ENCODE data around the gene CTNNAL1. TPM values are rescaled to one million over a fixed set of nuclear protein-coding genes. Genes with fewer than 3 reads are reported as not detected.

Gene CTNNAL1
- total RNA-seq, 1 experiment from 2014 or later = 72.0 TPM

DNA sequence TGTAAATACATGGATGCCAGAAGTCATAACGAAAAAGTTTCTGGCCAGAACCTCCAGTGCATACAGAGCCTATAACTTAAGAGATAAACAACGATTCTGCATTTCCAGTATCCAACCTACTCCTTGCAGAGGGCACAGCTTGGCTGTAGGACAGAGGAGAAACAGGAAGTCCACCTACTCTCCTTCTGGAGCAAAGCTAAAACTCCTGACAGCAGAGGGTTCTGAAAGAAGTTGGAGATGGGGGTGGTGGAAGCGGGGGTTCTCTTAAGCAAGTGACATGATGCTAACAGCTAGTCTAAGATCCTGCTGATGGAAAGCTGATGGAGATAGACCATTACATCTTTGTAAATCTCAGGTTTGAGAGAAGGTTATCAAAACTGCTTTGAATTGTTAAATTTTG, 35.5 kb upstream of the CTNNAL1 start:
- no peak for TF ChIP-seq EZH2 (IDR thresholded peaks at IDR 0.05; ENCODE audit: borderline replicate concordance, low read depth, low read length, poor library complexity, severe bottlenecking)
- TF ChIP-seq, protein P1, sequence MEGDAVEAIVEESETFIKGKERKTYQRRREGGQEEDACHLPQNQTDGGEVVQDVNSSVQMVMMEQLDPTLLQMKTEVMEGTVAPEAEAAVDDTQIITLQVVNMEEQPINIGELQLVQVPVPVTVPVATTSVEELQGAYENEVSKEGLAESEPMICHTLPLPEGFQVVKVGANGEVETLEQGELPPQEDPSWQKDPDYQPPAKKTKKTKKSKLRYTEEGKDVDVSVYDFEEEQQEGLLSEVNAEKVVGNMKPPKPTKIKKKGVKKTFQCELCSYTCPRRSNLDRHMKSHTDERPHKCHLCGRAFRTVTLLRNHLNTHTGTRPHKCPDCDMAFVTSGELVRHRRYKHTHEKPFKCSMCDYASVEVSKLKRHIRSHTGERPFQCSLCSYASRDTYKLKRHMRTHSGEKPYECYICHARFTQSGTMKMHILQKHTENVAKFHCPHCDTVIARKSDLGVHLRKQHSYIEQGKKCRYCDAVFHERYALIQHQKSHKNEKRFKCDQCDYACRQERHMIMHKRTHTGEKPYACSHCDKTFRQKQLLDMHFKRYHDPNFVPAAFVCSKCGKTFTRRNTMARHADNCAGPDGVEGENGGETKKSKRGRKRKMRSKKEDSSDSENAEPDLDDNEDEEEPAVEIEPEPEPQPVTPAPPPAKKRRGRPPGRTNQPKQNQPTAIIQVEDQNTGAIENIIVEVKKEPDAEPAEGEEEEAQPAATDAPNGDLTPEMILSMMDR (conservative IDR thresholded peaks at IDR 0.05; ENCODE audit: low read depth, low read length) = no peak
- no TSS peak for BruUV-seq (replicated peaks)
- Histone ChIP-seq H3K9me3 (ENCODE audit: low read depth, low read length, poor library complexity, severe bottlenecking) (no peaks in the 10 kb centered on the region), H3K4me1 (ENCODE audit: insufficient read depth, low read length, poor library complexity, severe bottlenecking) (no peaks in the 10 kb centered on the region), H3K4me3 (ENCODE audit: low read depth, low read length, poor library complexity, severe bottlenecking) (no peak overlapping the region), H3K27ac (ENCODE audit: low read depth, low read length, poor library complexity, severe bottlenecking) (no peak overlapping the region), H3K36me3 (ENCODE audit: insufficient read depth, low read length, poor library complexity, severe bottlenecking) (peaks cover 84% of the 10 kb centered on the region), H3K27me3 (replicated peaks; ENCODE audit: insufficient read depth, low read depth, low read length, poor library complexity) (no peaks in the 10 kb centered on the region)
- DNase-seq (ENCODE audit: low spot score) = no peak
- ChIA-PET POLR2A (ENCODE audit: low non-redundant PET) (no interaction called here), CTCF (no interaction called here)
- intact Hi-C loops (cut with micrococcal nuclease; ENCODE audit: unreplicated experiment) = no loop called here

DNA sequence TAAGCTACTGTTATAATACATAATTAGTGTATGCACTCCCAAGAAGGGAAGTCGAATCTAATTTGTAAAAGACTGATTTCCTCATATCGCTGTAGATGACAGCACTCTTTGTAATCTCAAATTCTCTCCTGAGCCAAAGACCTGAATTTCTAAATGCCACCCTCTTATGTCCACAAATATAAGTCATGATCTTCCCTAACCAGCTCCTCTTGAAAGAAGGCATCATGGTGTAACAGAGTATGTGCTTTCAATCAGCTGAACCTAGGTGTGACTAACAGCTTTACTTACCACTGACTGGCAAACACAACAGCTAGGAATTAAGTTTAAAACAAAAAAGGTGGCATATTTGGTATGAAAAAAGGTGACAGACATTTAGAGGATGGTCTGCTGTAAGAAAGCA, 34.0 kb upstream of the CTNNAL1 start:
- intact Hi-C loops (cut with micrococcal nuclease; ENCODE audit: unreplicated experiment) = no loop called here
- CTCF ChIA-PET = no interaction called here
- POLR2A ChIA-PET (ENCODE audit: low non-redundant PET) = no interaction called here
- no peaks in the 10 kb centered on the region for H3K9me3 ChIP-seq (ENCODE audit: low read depth, low read length, poor library complexity, severe bottlenecking)
- no peaks in the 10 kb centered on the region for H3K27me3 ChIP-seq (replicated peaks; ENCODE audit: insufficient read depth, low read depth, low read length, poor library complexity)
- TF ChIP-seq, protein P1 (conservative IDR thresholded peaks at IDR 0.05; ENCODE audit: low read depth, low read length) = no peak
- TF ChIP-seq EZH2 (IDR thresholded peaks at IDR 0.05; ENCODE audit: borderline replicate concordance, low read depth, low read length, poor library complexity, severe bottlenecking) = no peak
- no peak for DNase-seq (ENCODE audit: low spot score)
- H3K36me3 ChIP-seq (ENCODE audit: insufficient read depth, low read length, poor library complexity, severe bottlenecking) = peaks cover 89% of the 10 kb centered on the region
- BruUV-seq (replicated peaks) = no TSS peak
- no peaks in the 10 kb centered on the region for H3K4me1 ChIP-seq (ENCODE audit: insufficient read depth, low read length, poor library complexity, severe bottlenecking)
- no peak overlapping the region for H3K27ac ChIP-seq (ENCODE audit: low read depth, low read length, poor library complexity, severe bottlenecking)
- H3K4me3 ChIP-seq (ENCODE audit: low read depth, low read length, poor library complexity, severe bottlenecking) = no peak overlapping the region

DNA sequence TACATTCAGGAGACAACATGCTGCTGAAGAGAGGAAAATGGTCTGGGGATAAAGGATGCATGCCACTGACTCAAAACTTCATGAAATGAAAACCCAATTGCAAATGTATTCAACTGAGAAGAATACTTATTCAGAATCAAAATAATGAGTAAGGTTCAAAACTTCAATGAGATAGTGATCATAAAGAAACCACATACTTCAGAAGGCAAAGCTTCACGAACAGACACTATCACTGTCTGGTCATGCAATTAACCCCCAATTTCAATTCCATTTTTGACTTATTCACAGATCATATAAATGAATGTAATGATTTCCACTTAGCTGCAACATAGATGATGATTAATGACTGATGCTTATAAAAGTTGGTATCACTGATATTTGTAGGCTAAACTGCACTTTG, 33.0 kb upstream of the CTNNAL1 start:
- no TSS peak for BruUV-seq (replicated peaks)
- POLR2A ChIA-PET (ENCODE audit: low non-redundant PET) = no interaction called here
- H3K27me3 ChIP-seq (replicated peaks; ENCODE audit: insufficient read depth, low read depth, low read length, poor library complexity) = no peaks in the 10 kb centered on the region
- H3K36me3 ChIP-seq (ENCODE audit: insufficient read depth, low read length, poor library complexity, severe bottlenecking) = peaks cover 84% of the 10 kb centered on the region
- H3K9me3 ChIP-seq (ENCODE audit: low read depth, low read length, poor library complexity, severe bottlenecking) = no peaks in the 10 kb centered on the region
- no peak overlapping the region for H3K27ac ChIP-seq (ENCODE audit: low read depth, low read length, poor library complexity, severe bottlenecking)
- intact Hi-C loops (cut with micrococcal nuclease; ENCODE audit: unreplicated experiment) = no loop called here
- H3K4me1 ChIP-seq (ENCODE audit: insufficient read depth, low read length, poor library complexity, severe bottlenecking) = no peaks in the 10 kb centered on the region
- CTCF ChIA-PET = no interaction called here
- no peak overlapping the region for H3K4me3 ChIP-seq (ENCODE audit: low read depth, low read length, poor library complexity, severe bottlenecking)
- TF ChIP-seq, protein P1 (conservative IDR thresholded peaks at IDR 0.05; ENCODE audit: low read depth, low read length) = no peak
- TF ChIP-seq EZH2 (IDR thresholded peaks at IDR 0.05; ENCODE audit: borderline replicate concordance, low read depth, low read length, poor library complexity, severe bottlenecking) = no peak
- DNase-seq (ENCODE audit: low spot score) = no peak

Data from A673 (cell line).